ENCODE results near the gene ARSI. TPM values are rescaled to one million over a fixed set of nuclear protein-coding genes. Genes with fewer than 3 reads are reported as not detected.
"Not testable (repeated sequence)": the region's sequence is repeated elsewhere in the genome, so short reads cannot be mapped to it uniquely, and the experiment has no call there.

The ARSI gene
- total RNA-seq, 3 donors from 2014 or later: 0.41 to 1.6 (median 0.63) TPM

DNA sequence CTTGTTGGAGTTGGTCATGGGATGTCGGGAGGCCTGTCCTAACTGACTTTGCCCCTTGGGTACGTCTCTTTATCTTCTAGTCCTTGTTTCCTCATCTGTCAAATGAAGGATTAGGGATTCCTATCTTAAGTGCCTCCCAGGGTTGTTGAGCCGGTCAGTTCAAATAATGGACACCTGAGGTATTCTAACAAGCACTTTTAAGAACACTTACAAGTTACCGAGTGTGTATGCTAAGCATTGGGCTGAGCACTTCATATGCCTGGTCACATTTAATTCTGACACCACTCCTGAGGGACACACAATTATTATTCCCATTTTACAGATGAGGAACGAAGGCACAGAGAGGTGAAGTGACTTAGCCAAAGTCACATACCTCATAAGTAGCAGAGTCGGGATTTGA, 50.2 kb downstream of the ARSI start:
- Histone ChIP-seq H3K36me3 (ENCODE audit: low read depth) (no peaks in the 10 kb centered on the region), H3K4me1 (ENCODE audit: low read depth) (no peaks in the 10 kb centered on the region), H3K9me3 (no peaks in the 10 kb centered on the region), H3K4me3 (no peak overlapping the region)
- ATAC-seq: no peak
- DNase-seq: no peak
- TF ChIP-seq, protein P1, sequence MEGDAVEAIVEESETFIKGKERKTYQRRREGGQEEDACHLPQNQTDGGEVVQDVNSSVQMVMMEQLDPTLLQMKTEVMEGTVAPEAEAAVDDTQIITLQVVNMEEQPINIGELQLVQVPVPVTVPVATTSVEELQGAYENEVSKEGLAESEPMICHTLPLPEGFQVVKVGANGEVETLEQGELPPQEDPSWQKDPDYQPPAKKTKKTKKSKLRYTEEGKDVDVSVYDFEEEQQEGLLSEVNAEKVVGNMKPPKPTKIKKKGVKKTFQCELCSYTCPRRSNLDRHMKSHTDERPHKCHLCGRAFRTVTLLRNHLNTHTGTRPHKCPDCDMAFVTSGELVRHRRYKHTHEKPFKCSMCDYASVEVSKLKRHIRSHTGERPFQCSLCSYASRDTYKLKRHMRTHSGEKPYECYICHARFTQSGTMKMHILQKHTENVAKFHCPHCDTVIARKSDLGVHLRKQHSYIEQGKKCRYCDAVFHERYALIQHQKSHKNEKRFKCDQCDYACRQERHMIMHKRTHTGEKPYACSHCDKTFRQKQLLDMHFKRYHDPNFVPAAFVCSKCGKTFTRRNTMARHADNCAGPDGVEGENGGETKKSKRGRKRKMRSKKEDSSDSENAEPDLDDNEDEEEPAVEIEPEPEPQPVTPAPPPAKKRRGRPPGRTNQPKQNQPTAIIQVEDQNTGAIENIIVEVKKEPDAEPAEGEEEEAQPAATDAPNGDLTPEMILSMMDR (IDR thresholded peaks at IDR 0.05): no peak
- intact Hi-C loops (cut with DNase I, micrococcal nuclease): no loop called here

DNA sequence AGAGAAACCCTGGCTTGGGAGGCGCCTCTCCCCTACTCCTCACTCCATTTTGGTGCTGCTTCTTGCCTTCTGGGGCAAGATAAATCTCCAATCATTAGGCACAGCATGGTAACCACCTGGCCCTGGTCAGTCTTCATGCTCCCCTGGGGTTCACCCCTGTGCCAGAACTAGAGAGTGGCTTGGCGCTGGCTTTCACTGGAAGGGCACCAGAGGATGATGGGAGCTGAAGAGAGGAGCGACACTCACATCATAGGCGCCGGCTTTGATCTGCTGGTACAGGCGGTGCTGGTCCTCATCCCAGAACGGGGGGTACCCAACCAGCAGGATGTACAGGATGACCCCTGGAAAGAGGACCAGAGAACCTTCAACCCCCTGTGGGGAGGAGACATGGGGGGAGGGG, 51.2 kb downstream of the ARSI start:
- TF ChIP-seq, protein P1 (IDR thresholded peaks at IDR 0.05): no peak
- Histone ChIP-seq H3K4me3 (no peak overlapping the region), H3K9me3 (no peaks in the 10 kb centered on the region), H3K4me1 (ENCODE audit: low read depth) (no peaks in the 10 kb centered on the region), H3K36me3 (ENCODE audit: low read depth) (no peaks in the 10 kb centered on the region)
- ATAC-seq (no peak), DNase-seq (no peak)
- intact Hi-C loops (cut with DNase I, micrococcal nuclease): no loop called here

DNA sequence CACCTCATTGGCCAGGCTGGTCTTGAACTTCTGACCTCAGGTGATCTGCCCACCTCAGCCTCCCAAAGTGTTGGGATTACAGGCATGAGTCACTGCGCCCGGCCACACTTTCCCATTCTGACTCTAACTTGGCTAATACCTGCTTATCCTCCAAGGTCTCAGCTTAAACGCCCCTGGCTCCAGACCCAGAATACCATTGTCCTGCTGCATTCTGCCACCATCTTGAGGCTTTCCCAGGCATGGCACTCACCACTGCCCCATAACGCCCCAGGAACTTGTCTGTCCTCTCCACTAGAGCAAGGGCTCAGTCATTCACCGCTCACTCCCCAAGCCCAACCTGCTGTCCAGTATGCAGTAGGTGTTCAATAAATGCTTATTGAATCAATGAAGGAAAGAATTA, 53.0 kb downstream of the ARSI start:
- Histone ChIP-seq H3K4me1 (ENCODE audit: low read depth) (no peaks in the 10 kb centered on the region), H3K36me3 (ENCODE audit: low read depth) (no peaks in the 10 kb centered on the region), H3K4me3 (no peak overlapping the region), H3K9me3 (no peaks in the 10 kb centered on the region)
- no peak for ATAC-seq
- DNase-seq: no peak
- TF ChIP-seq, protein P1 (IDR thresholded peaks at IDR 0.05): no peak
- intact Hi-C loops (cut with DNase I, micrococcal nuclease): no loop called here

DNA sequence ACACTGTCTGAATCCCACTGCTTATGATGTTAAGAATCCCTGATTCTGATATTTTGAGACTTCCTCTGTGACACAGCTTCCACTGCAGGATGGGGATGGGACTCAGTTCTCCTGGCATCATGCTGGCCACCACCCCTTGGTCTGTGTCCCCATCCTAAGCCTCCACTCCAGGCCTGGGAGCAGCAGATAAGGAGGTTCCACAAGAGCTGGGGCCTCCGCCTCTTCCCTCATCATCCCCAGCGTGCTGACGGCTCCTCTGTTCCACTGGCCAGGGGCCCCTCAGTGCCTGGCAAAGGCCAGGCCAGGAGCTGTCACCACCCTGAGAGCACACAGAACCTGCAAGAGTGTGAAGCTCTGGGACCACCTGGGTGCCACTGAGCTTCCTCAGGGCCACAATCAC, 53.8 kb downstream of the ARSI start:
- ATAC-seq (no peak), DNase-seq (no peak)
- intact Hi-C loops (cut with DNase I, micrococcal nuclease): no loop called here
- TF ChIP-seq, protein P1 (IDR thresholded peaks at IDR 0.05): no peak
- no peaks in the 10 kb centered on the region for H3K4me1 ChIP-seq (ENCODE audit: low read depth)
- no peaks in the 10 kb centered on the region for H3K9me3 ChIP-seq
- no peaks in the 10 kb centered on the region for H3K36me3 ChIP-seq (ENCODE audit: low read depth)
- H3K4me3 ChIP-seq: no peak overlapping the region

DNA sequence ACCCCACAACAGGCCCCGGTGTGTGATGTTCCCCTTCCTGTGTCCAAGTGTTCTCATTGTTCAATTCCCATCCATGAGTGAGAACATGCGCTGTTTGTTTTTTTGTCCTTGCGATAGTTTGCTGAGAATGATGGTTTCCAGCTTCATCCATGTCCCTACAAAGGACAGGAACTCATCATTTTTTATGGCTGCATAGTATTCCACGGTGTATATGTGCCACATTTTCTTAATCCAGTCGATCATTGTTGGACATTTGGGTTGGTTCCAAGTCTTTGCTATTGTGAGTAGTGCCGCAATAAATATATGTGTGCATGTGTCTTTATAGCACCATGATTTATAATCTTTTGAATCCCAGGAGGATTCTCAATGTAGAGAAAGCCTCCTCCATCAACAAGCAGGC, 54.2 kb downstream of the ARSI start:
- H3K4me3 ChIP-seq; H3K9me3 ChIP-seq; H3K36me3 ChIP-seq (ENCODE audit: low read depth); DNase-seq; intact Hi-C loops (cut with DNase I, micrococcal nuclease); ATAC-seq; H3K4me1 ChIP-seq (ENCODE audit: low read depth): not testable (repeated sequence)

DNA sequence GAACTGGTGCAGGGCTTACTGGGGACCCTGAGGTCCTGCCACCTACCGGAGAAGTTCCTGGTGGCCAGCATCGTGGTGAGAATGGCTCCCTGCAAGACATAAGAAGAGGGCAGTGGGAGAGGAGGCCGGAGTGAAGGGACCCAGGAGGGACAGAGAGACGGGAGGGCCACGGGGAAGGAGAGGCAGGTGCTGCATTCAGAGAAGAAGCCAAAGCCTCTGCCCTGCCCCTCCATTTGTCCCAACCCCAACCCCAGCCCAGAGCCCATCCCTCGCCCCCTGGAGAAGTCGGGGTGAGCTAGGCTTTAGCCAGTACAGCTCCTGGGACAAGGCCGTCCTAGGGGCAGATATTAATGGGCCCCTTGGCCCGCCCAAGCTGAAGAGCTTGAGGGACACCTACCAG, 55.0 kb downstream of the ARSI start:
- TF ChIP-seq, protein P1 (IDR thresholded peaks at IDR 0.05): no peak
- H3K9me3 ChIP-seq: no peaks in the 10 kb centered on the region
- H3K4me1 ChIP-seq (ENCODE audit: low read depth): no peaks in the 10 kb centered on the region
- intact Hi-C loops (cut with DNase I, micrococcal nuclease): no loop called here
- no peak for ATAC-seq
- no peak overlapping the region for H3K4me3 ChIP-seq
- no peaks in the 10 kb centered on the region for H3K36me3 ChIP-seq (ENCODE audit: low read depth)
- no peak for DNase-seq

Measured in mucosa of descending colon (tissue), 3 donors.